CD4-positive, alpha-beta T cell treated with Interleukin-15 for 1 hour (primary cell): Measurements from ENCODE around the gene NECAB2.
A peak's percentile ranks its signal among the peaks of the same experiment; 100 is the strongest.

Experiments used
- DNase-seq: peaks from one replicate; pipeline ENCODE4 v3.0.0-alpha.2; 2020

NECAB2 gene

GRCh38 chr16:83994703-83995102 is 26.7 kb downstream of the NECAB2 start:
- no peak for DNase-seq

- no peak for DNase-seq
These were observed 27.7 kb downstream of the NECAB2 start for GRCh38 chr16:83995754-83996153.

GRCh38 chr16:83996481-83997252 is 28.6 kb downstream of the NECAB2 start:
- no peak for DNase-seq

GRCh38 chr16:83998091-83998490 is 30.0 kb downstream of the NECAB2 start:
- no peak for DNase-seq

- no peak for DNase-seq
These were observed 33.1 kb downstream of the NECAB2 start for GRCh38 chr16:84000989-84001642.

GRCh38 chr16:84001726-84002125 is 33.7 kb downstream of the NECAB2 start:
- no peak for DNase-seq

GRCh38 chr16:84003038-84003437 is 35.0 kb downstream of the NECAB2 start:
- DNase-seq, result no peak

- no peak for DNase-seq
These were observed 36.4 kb downstream of the NECAB2 start for GRCh38 chr16:84004442-84004841.

GRCh38 chr16:84005391-84005790 is 37.3 kb downstream of the NECAB2 start:
- DNase-seq, result no peak

- DNase-seq, result no peak
These were observed 39.5 kb downstream of the NECAB2 start for GRCh38 chr16:84007520-84007919.

- no peak for DNase-seq
These were observed 39.9 kb downstream of the NECAB2 start for GRCh38 chr16:84007965-84008364.

- DNase-seq, result no peak
These were observed 41.2 kb downstream of the NECAB2 start for GRCh38 chr16:84009282-84009681.

GRCh38 chr16:84013787-84014569 is 45.9 kb downstream of the NECAB2 start:
- DNase-seq, result peak; percentile 68

- no peak for DNase-seq
These were observed 46.7 kb downstream of the NECAB2 start for GRCh38 chr16:84014570-84015327.

- no peak for DNase-seq
These were observed 47.4 kb downstream of the NECAB2 start for GRCh38 chr16:84015399-84015798.

- DNase-seq, result no peak
These were observed 48.4 kb downstream of the NECAB2 start for GRCh38 chr16:84016477-84016876.

- DNase-seq, result no peak
These were observed 50.7 kb downstream of the NECAB2 start for GRCh38 chr16:84018710-84019109.

GRCh38 chr16:84020353-84020752 is 52.3 kb downstream of the NECAB2 start:
- DNase-seq, result no peak

GRCh38 chr16:84021488-84021887 is 53.4 kb downstream of the NECAB2 start:
- DNase-seq, result no peak

- DNase-seq, result no peak
These were observed 54.6 kb downstream of the NECAB2 start for GRCh38 chr16:84022644-84023043.

GRCh38 chr16:84024854-84025253 is 56.8 kb downstream of the NECAB2 start:
- DNase-seq, result no peak

GRCh38 chr16:84026606-84027005 is 58.6 kb downstream of the NECAB2 start:
- no peak for DNase-seq

- no peak for DNase-seq
These were observed 59.6 kb downstream of the NECAB2 start for GRCh38 chr16:84027625-84028024.
